Mesothelial cell of epicardium (in vitro differentiated cells): ENCODE results near the gene MDH1. TPM values are rescaled to one million over a fixed set of nuclear protein-coding genes. Genes with fewer than 3 reads are reported as not detected.
"Not testable (repeated sequence)": the region's sequence is repeated elsewhere in the genome, so short reads cannot be mapped to it uniquely, and the experiment has no call there.

Source experiments
- DNase-seq, 2 experiments: peaks; one replicate each; pipeline ENCODE4 v3.0.0; 2021; ENCODE audit warnings: low spot score in 2 of 2; ENCODE audit not compliant: unreplicated experiment in 2 of 2
- H3K27ac Mint-ChIP-seq: 2 replicates; pipeline ENCODE4 v1.8.0; 2021; ENCODE audit warnings: mixed read lengths
- H3K27me3 Mint-ChIP-seq: 2 replicates; pipeline ENCODE4 v1.8.0; 2021; ENCODE audit warnings: low read depth, mixed read lengths
- H3K36me3 Mint-ChIP-seq: 2 replicates; pipeline ENCODE4 v1.8.0; 2021; ENCODE audit warnings: mixed read lengths
- H3K4me1 Mint-ChIP-seq: 2 replicates; pipeline ENCODE4 v1.8.0; 2021; ENCODE audit warnings: mixed read lengths
- H3K4me3 Mint-ChIP-seq: 2 replicates; pipeline ENCODE4 v1.8.0; 2021; ENCODE audit warnings: mild to moderate bottlenecking, moderate library complexity, mixed read lengths
- H3K9me3 Mint-ChIP-seq: 2 replicates; pipeline ENCODE4 v1.8.0; 2021; ENCODE audit warnings: mixed read lengths
- CTCF ChIP-seq: fragments of 200-600 bp; sonication (generic); IDR thresholded peaks from one replicate; pipeline ENCODE4 v1.5.0; 2021; ENCODE audit warnings: antibody characterized with exemption; ENCODE audit not compliant: unreplicated experiment
- total RNA-seq: library from RNA; stranded (reverse); gene quantifications from 3 replicates; pipeline ENCODE4 v1.2.1, GENCODE V29; 2021

The MDH1 gene
- total RNA-seq, 1 donor from 2014 or later = 136 TPM

DNA sequence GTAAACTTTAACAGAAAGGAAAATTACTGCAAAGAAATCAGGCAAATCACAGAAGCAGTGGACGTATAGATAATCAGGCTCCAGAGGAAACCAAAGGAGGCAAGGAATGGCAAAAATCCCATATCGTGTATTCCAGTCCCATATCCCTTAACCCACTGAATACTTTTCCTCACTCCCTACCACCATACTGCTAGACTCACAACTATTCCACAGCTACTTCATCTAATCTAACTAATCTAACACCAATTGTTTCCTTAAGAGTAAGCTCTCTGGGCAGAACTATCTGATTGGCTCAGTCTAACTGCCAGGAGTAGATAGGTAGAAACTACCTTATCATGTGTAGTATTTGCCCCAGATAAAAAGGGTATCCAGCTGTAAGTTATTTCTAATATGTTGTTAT is 16.8 kb upstream of the MDH1 start:
- Mint-ChIP-seq H3K27ac (no peak overlapping the region), H3K9me3 (peaks cover 39% of the 10 kb centered on the region), H3K27me3 (no peaks in the 10 kb centered on the region), H3K4me3 (no peak overlapping the region), H3K36me3 (peaks cover 36% of the 10 kb centered on the region), H3K4me1 (peaks cover 9% of the 10 kb centered on the region)
- no peak for TF ChIP-seq CTCF
- DNase-seq = no peak

- not testable (repeated sequence) for H3K27ac Mint-ChIP-seq, H3K4me1 Mint-ChIP-seq, DNase-seq, H3K27me3 Mint-ChIP-seq, H3K4me3 Mint-ChIP-seq
- H3K9me3 Mint-ChIP-seq = peaks cover 29% of the 10 kb centered on the region
- peaks cover 27% of the 10 kb centered on the region for H3K36me3 Mint-ChIP-seq
Measured at GRCh38 chr2:63573026-63573425, 15.7 kb upstream of the MDH1 start.

DNA sequence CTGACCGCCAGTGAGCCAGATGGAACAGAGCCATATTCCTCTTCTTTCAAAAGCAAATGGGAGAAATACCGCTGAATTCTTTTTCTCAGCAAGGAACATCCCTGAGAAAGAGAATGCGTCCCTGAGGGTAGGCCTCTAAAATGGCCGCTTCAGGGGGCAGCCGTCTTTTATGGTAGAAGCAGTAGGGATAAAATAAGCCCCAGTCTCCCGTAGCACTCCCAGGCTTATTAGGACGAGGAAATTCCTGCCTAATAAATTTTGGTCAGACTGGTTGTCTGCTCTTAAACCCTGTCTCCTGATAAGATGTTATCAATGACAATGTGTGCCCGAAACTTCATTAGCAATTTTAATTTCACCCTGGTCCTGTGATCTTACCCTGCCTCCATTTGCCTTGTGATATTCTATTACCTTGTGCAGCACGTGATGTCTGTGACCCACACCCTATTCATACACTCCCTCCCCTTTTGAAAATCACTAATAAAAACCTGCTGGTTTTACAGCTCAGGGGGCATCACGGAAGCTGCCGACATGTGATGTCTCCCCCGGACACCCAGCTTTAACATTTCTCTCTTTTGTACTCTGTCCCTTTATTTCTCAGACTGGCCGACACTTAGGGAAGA is 14.9 kb upstream of the MDH1 start:
- not testable (repeated sequence) for H3K27ac Mint-ChIP-seq, H3K4me1 Mint-ChIP-seq, H3K27me3 Mint-ChIP-seq, H3K4me3 Mint-ChIP-seq, DNase-seq
- Mint-ChIP-seq H3K36me3 (peaks cover 20% of the 10 kb centered on the region), H3K9me3 (peaks cover 21% of the 10 kb centered on the region)

- no peak for TF ChIP-seq CTCF
- no peak overlapping the region for H3K4me3 Mint-ChIP-seq
- H3K36me3 Mint-ChIP-seq = peaks cover 10% of the 10 kb centered on the region
- H3K4me1 Mint-ChIP-seq = peaks cover 13% of the 10 kb centered on the region
- H3K9me3 Mint-ChIP-seq = peaks cover 10% of the 10 kb centered on the region
- peak overlapping the region; percentile 73 for H3K27ac Mint-ChIP-seq
- no peaks in the 10 kb centered on the region for H3K27me3 Mint-ChIP-seq
- DNase-seq = no peak
Measured at GRCh38 chr2:63576546-63576945, 12.2 kb upstream of the MDH1 start.

- no peak overlapping the region for H3K27ac Mint-ChIP-seq
- no peak for TF ChIP-seq CTCF
- H3K27me3 Mint-ChIP-seq = no peaks in the 10 kb centered on the region
- H3K36me3 Mint-ChIP-seq = peaks cover 9% of the 10 kb centered on the region
- peaks cover 16% of the 10 kb centered on the region for H3K9me3 Mint-ChIP-seq
- DNase-seq = no peak
- H3K4me3 Mint-ChIP-seq = no peak overlapping the region
- peaks cover 12% of the 10 kb centered on the region for H3K4me1 Mint-ChIP-seq
Measured at GRCh38 chr2:63578767-63579166, 10.0 kb upstream of the MDH1 start.

DNA sequence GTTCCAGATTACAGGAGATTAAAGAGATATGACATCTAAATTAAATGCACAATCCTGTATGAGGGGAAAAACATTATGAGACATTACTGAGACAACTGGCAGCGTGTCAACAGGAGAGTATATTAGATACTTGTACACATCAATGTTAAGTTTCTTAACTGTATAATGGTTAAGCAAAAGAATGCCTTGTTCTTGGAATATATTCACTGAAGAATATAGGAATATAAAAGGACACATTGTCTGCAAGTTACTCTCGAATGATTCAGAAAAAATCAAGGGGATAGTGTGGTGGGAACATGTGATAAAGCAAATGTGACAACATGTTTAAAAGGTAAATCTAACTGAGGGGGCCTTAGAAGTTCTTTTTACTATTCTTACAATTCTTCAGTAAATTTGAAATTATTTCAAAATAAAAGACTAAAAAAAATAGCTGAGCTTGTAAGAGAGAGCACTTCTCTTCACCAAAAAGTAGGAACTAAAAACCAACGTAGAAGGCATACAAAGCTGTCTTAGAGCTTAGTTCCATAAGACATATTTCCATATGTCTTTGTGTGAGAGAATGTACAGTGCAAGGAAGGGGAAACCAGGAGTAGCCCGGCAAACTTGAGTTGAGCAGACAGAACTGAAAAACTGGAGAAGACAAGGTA is 8.0 kb upstream of the MDH1 start:
- H3K4me1 Mint-ChIP-seq = peaks cover 11% of the 10 kb centered on the region
- H3K27ac Mint-ChIP-seq = peak overlapping the region; percentile 56
- H3K36me3 Mint-ChIP-seq = peaks cover 4% of the 10 kb centered on the region
- peaks cover 11% of the 10 kb centered on the region for H3K9me3 Mint-ChIP-seq
- H3K4me3 Mint-ChIP-seq = no peak overlapping the region
- H3K27me3 Mint-ChIP-seq = no peaks in the 10 kb centered on the region
- no peak for TF ChIP-seq CTCF
- no peak for DNase-seq
